ENCODE measurements around the gene HUWE1. TPM values are rescaled to one million over a fixed set of nuclear protein-coding genes. Genes with fewer than 3 reads are reported as not detected.
"Not testable (repeated sequence)": the region's sequence is repeated elsewhere in the genome, so short reads cannot be mapped to it uniquely, and the experiment has no call there.

HUWE1 gene
- total and polyA plus RNA-seq, 12 donors = 30.8 to 219 (median 189) TPM

- no peaks in the 10 kb centered on the region for H3K36me3 ChIP-seq
- 76 to 90% methylated on average over 5 of the region's 5 CpGs for WGBS, 2 donors
- H3K9me3 ChIP-seq = no peaks in the 10 kb centered on the region
- ATAC-seq (no peak), DNase-seq (no peak)
- peaks cover 0 to 3% (median 0%) of the 10 kb centered on the region in 9 donors for H3K4me1 ChIP-seq
- no peak for TF ChIP-seq CTCF (IDR thresholded peaks at IDR 0.05)
- intact Hi-C loops (cut with DNase I) = no loop called here
- no peak overlapping the region for H3K4me3 ChIP-seq
- no peaks in the 10 kb centered on the region for H3K27me3 ChIP-seq
- H3K27ac ChIP-seq = no peak overlapping the region
Observed at GRCh38 chrX:53724872-53725271, 38.4 kb upstream of the HUWE1 start.

GRCh38 chrX:53723381-53723780, 36.9 kb upstream of the HUWE1 start:
- Histone ChIP-seq H3K4me1 (peaks cover 0 to 3% (median 0%) of the 10 kb centered on the region in 9 donors), H3K9me3 (no peaks in the 10 kb centered on the region), H3K27me3 (no peaks in the 10 kb centered on the region), H3K27ac (no peak overlapping the region), H3K4me3 (no peak overlapping the region), H3K36me3 (no peaks in the 10 kb centered on the region)
- DNase-seq (no peak), ATAC-seq (no peak)
- WGBS, 2 donors = 86% methylated on average over 4 of the region's 4 CpGs
- no peak for TF ChIP-seq CTCF (IDR thresholded peaks at IDR 0.05)
- intact Hi-C loops (cut with DNase I) = no loop called here

- H3K9me3 ChIP-seq; intact Hi-C loops (cut with DNase I); ATAC-seq; H3K36me3 ChIP-seq; DNase-seq; H3K27me3 ChIP-seq; H3K4me1 ChIP-seq; H3K4me3 ChIP-seq; H3K27ac ChIP-seq: not testable (repeated sequence)
- WGBS, 2 donors = 86 to 92% methylated on average over 2 to 25 of the region's 32 CpGs
Observed at GRCh38 chrX:53721610-53722009, 35.1 kb upstream of the HUWE1 start.

- ATAC-seq; H3K36me3 ChIP-seq; H3K9me3 ChIP-seq; H3K4me3 ChIP-seq; DNase-seq; H3K27ac ChIP-seq; intact Hi-C loops (cut with DNase I); H3K27me3 ChIP-seq: not testable (repeated sequence)
- 86 to 87% methylated on average over 7 of the region's 7 CpGs for WGBS, 2 donors
- peaks cover 0 to 21% (median 0%) of the 10 kb centered on the region in 9 donors for H3K4me1 ChIP-seq
Observed at GRCh38 chrX:53719666-53720065, 33.1 kb upstream of the HUWE1 start.

- Histone ChIP-seq H3K27ac (no peak overlapping the region), H3K36me3 (no peaks in the 10 kb centered on the region), H3K27me3 (peaks cover 0 to 11% (median 0%) of the 10 kb centered on the region in 7 donors), H3K9me3 (no peaks in the 10 kb centered on the region), H3K4me1 (peaks cover 0 to 30% (median 0%) of the 10 kb centered on the region in 9 donors), H3K4me3 (no peak overlapping the region)
- DNase-seq (no peak), ATAC-seq (no peak)
- intact Hi-C loops (cut with DNase I) = no loop called here
- TF ChIP-seq CTCF (IDR thresholded peaks at IDR 0.05) = no peak
Observed at GRCh38 chrX:53718073-53718472, 31.6 kb upstream of the HUWE1 start.

Data from heart right ventricle (tissue), 16 donors.